H9 (cell line): Measurements from ENCODE around the gene DENND6B. TPM values are rescaled to one million over a fixed set of nuclear protein-coding genes. Genes with fewer than 3 reads are reported as not detected.
A peak's percentile ranks its signal among the peaks of the same experiment; 100 is the strongest.

Experiments
- DNase-seq: peaks from one replicate; pipeline ENCODE4 v3.0.0-alpha.2; 2017
- H2AFZ ChIP-seq: one replicate; pipeline ENCODE4 v1.6.1; 2013; ENCODE audit warnings: mild to moderate bottlenecking, low read length, control low read depth, moderate library complexity
- H2AK5ac ChIP-seq: 2 replicates; pipeline ENCODE4 v1.6.1; 2013; ENCODE audit warnings: low read length, control low read depth, mixed read lengths; ENCODE audit not compliant: insufficient read length
- H2BK120ac ChIP-seq: one replicate; pipeline ENCODE4 v1.6.1; 2013; ENCODE audit warnings: low read depth, mild to moderate bottlenecking, low read length, control low read depth, inconsistent platforms; ENCODE audit not compliant: poor library complexity, severe bottlenecking
- H2BK12ac ChIP-seq: 2 replicates; pipeline ENCODE4 v1.6.1; 2013; ENCODE audit warnings: low read length, control low read depth, mixed read lengths, low read depth; ENCODE audit not compliant: insufficient read length
- H2BK15ac ChIP-seq: 2 replicates; pipeline ENCODE4 v1.6.1; 2013; ENCODE audit warnings: low read depth, low read length, control low read depth
- H2BK20ac ChIP-seq: one replicate; pipeline ENCODE4 v1.6.1; 2013; ENCODE audit warnings: low read depth, mild to moderate bottlenecking, low read length, control low read depth, inconsistent platforms; ENCODE audit not compliant: poor library complexity, severe bottlenecking
- H2BK5ac ChIP-seq: 2 replicates; pipeline ENCODE4 v1.6.1; 2013; ENCODE audit warnings: low read length, control low read depth, mixed read lengths; ENCODE audit not compliant: insufficient read length
- H3K14ac ChIP-seq: 2 replicates; pipeline ENCODE4 v1.6.1; 2013; ENCODE audit warnings: low read length, control low read depth; ENCODE audit not compliant: insufficient read depth
- H3K18ac ChIP-seq: 2 replicates; pipeline ENCODE4 v1.6.1; 2013; ENCODE audit warnings: low read depth, mild to moderate bottlenecking, mixed read lengths, low read length, control low read depth; ENCODE audit not compliant: insufficient read length
- H3K23ac ChIP-seq: 2 replicates; pipeline ENCODE4 v1.6.1; 2013; ENCODE audit warnings: low read length, control low read depth, mixed read lengths, low read depth; ENCODE audit not compliant: insufficient read length
- H3K23me2 ChIP-seq: 2 replicates; pipeline ENCODE4 v1.6.1; 2013; ENCODE audit warnings: low read depth, mild to moderate bottlenecking, mixed read lengths, low read length, control low read depth; ENCODE audit not compliant: insufficient read length, poor library complexity, severe bottlenecking
- H3K27ac ChIP-seq: 2 replicates; pipeline ENCODE4 v1.5.1; 2013; ENCODE audit warnings: low read length, control low read depth, mixed read lengths, low read depth; ENCODE audit not compliant: insufficient read length
- H3K27me3 ChIP-seq: 2 replicates; pipeline ENCODE4 v1.6.1; 2013; ENCODE audit warnings: low read length, control low read depth, inconsistent platforms; ENCODE audit not compliant: insufficient read depth
- H3K4ac ChIP-seq: 2 replicates; pipeline ENCODE4 v1.6.1; 2013; ENCODE audit warnings: low read depth, mild to moderate bottlenecking, control low read depth, inconsistent platforms, low read length, moderate library complexity
- H3K4me1 ChIP-seq: 2 replicates; pipeline ENCODE4 v1.6.1; 2013; ENCODE audit warnings: low read length, control low read depth, inconsistent platforms; ENCODE audit not compliant: insufficient read depth
- H3K4me2 ChIP-seq: 2 replicates; pipeline ENCODE4 v1.6.1; 2013; ENCODE audit warnings: low read length, control low read depth, mixed read lengths; ENCODE audit not compliant: insufficient read length, insufficient read depth
- H3K56ac ChIP-seq: 2 replicates; pipeline ENCODE4 v1.6.1; 2013; ENCODE audit warnings: low read depth, mild to moderate bottlenecking, mixed read lengths, low read length, control low read depth; ENCODE audit not compliant: insufficient read length
- H3K79me1 ChIP-seq: 2 replicates; pipeline ENCODE4 v1.6.1; 2013; ENCODE audit warnings: low read depth, mild to moderate bottlenecking, moderate library complexity, low read length, control low read depth, inconsistent platforms; ENCODE audit not compliant: insufficient read depth, poor library complexity, severe bottlenecking
- H3K79me2 ChIP-seq: 2 replicates; pipeline ENCODE4 v1.6.1; 2013; ENCODE audit warnings: low read length, control low read depth, inconsistent platforms; ENCODE audit not compliant: insufficient read depth
- H3K9ac ChIP-seq: 2 replicates; pipeline ENCODE4 v1.6.1; 2013; ENCODE audit warnings: low read length, control low read depth, mixed read lengths; ENCODE audit not compliant: insufficient read length; ENCODE audit errors: extremely low read depth
- H3K9me3 ChIP-seq: one replicate; pipeline ENCODE4 v1.6.1; 2013; ENCODE audit warnings: low read depth, low read length, inconsistent platforms; ENCODE audit not compliant: control insufficient read depth
- H3T11ph ChIP-seq: one replicate; pipeline ENCODE4 v1.6.1; 2013; ENCODE audit warnings: mild to moderate bottlenecking, low read length, control low read depth, inconsistent platforms
- H4K20me1 ChIP-seq: one replicate; pipeline ENCODE4 v1.6.1; 2013; ENCODE audit not compliant: control insufficient read depth, insufficient read length, insufficient read depth
- H4K5ac ChIP-seq: 2 replicates; pipeline ENCODE4 v1.6.1; 2013; ENCODE audit warnings: low read depth, mild to moderate bottlenecking, mixed read lengths, low read length, control low read depth; ENCODE audit not compliant: insufficient read length
- H4K8ac ChIP-seq: replicated peaks from 2 replicates; pipeline ENCODE4 v1.6.1; 2013; ENCODE audit warnings: low read length, control low read depth, mixed read lengths, low read depth; ENCODE audit not compliant: insufficient read length
- H4K91ac ChIP-seq: 2 replicates; pipeline ENCODE4 v1.6.1; 2013; ENCODE audit warnings: low read depth, mild to moderate bottlenecking, moderate library complexity, mixed read lengths, low read length, control low read depth; ENCODE audit not compliant: insufficient read length
- H3K27ac Mint-ChIP-seq, 3 experiments: 2 replicates in 2 of 3; 3 replicates in 1 of 3; pipeline ENCODE4 v1.8.0; 2020 to 2021; ENCODE audit warnings: mixed read lengths in 3 of 3, mild to moderate bottlenecking in 1 of 3, moderate library complexity in 1 of 3
- H3K27me3 Mint-ChIP-seq: 2 replicates; pipeline ENCODE4 v1.8.0; 2021; ENCODE audit warnings: low read depth, mild to moderate bottlenecking, moderate library complexity, mixed read lengths
- H3K36me3 Mint-ChIP-seq, 3 experiments: 2 replicates in 2 of 3; 3 replicates in 1 of 3; pipeline ENCODE4 v1.8.0; 2020 to 2021; ENCODE audit warnings: low read depth in 3 of 3, mixed read lengths in 3 of 3; ENCODE audit not compliant: insufficient read depth in 1 of 3
- H3K4me1 Mint-ChIP-seq, 2 experiments: 2 replicates each; pipeline ENCODE4 v1.8.0; 2020; ENCODE audit warnings: mixed read lengths in 2 of 2
- H3K4me3 Mint-ChIP-seq, 2 experiments: 2 replicates in 1 of 2; 3 replicates in 1 of 2; pipeline ENCODE4 v1.8.0; 2020 to 2021; ENCODE audit warnings: mild to moderate bottlenecking in 2 of 2, mixed read lengths in 2 of 2, moderate library complexity in 1 of 2
- H3K9me3 Mint-ChIP-seq, 2 experiments: 2 replicates in 1 of 2; 3 replicates in 1 of 2; pipeline ENCODE4 v1.8.0; 2020; ENCODE audit warnings: mild to moderate bottlenecking in 2 of 2, mixed read lengths in 2 of 2, moderate library complexity in 1 of 2
- WGBS: extraction: QIAGEN DNeasy Blood & Tissue Kit; methylation state at CpG from one replicate; pipeline ENCODE4 v1.1.7; 2013; ENCODE audit warnings: missing lambda C conversion rate, low lambda C conversion rate, mixed read lengths; ENCODE audit not compliant: insufficient read length; ENCODE audit errors: extremely low coverage; 5-methylcytosine and 5-hydroxymethylcytosine counted together
- total RNA-seq: library from RNA; stranded (reverse); gene quantifications from 2 replicates; pipeline ENCODE4 v1.2.1, GENCODE V29; 2021
- TF ChIP-seq, protein P1 (sequence below): fragments of 200-600 bp; sonication (generic); conservative IDR thresholded peaks from 3 replicates; pipeline ENCODE4 v1.8.0; 2021; ENCODE audit warnings: antibody characterized with exemption, mild to moderate bottlenecking

The DENND6B gene
- total RNA-seq, 1 experiment from 2014 or later: 1.5 TPM

DNA sequence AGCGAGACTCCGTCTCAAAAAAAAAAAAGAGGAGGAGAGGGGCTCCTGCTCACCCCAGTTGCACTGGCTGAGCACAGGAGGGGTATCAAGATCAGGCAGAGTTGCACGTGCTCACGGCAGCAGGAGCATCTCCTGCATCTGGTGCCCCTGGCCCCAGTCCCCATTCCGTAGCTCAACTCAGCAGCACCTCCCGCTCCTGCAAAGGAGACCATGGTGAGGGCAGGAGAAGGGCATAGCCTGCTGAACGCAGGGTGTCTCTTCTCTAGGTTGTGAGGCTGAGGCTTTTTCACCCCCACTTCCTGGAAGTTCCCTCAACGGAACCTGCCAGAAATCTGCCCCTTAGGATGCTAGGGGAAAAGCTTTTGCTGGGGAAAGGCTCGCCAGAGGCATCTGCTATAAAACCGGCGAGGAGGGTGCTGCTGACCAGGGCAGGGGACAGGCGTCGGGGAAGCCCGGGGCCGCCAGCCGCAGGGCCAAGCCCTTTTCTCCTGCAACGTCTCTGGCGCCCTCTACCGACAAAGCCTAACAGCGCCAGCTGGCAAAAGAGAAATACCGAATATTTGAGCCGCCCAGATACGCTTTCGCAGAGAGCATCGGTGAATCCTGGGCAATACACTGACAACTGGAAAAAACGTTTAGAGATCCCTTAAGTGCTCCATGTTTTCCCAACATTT, 15.3 kb upstream of the DENND6B start:
- no peak overlapping the region for H3K9ac ChIP-seq

More for the DNA sequence above, 15.3 kb upstream of the DENND6B start:
- Histone ChIP-seq H3K4ac (no peak overlapping the region), H2BK20ac (no peak overlapping the region), H3K56ac (no peak overlapping the region), H2BK15ac (no peak overlapping the region), H4K8ac (no peak overlapping the region), H3K79me1 (no peaks in the 10 kb centered on the region), H4K5ac (no peak overlapping the region), H3K9me3 (no peaks in the 10 kb centered on the region), H2BK5ac (no peak overlapping the region), H3K18ac (no peak overlapping the region), H2AFZ (peak overlapping the region; percentile 82), H3K4me1 (no peaks in the 10 kb centered on the region), H3K27me3 (no peaks in the 10 kb centered on the region), H3K79me2 (no peaks in the 10 kb centered on the region), H4K20me1 (peaks cover 3% of the 10 kb centered on the region), H3K4me2 (peak overlapping the region; percentile 85), H2BK120ac (no peak overlapping the region), H3K23ac (no peak overlapping the region), H4K91ac (no peak overlapping the region), H3K23me2 (peaks cover 9% of the 10 kb centered on the region), H2BK12ac (no peak overlapping the region), H2AK5ac (no peak overlapping the region), H3K14ac (no peak overlapping the region), H3K27ac (no peak overlapping the region), H3T11ph (no peak overlapping the region)
- H3K4me1 Mint-ChIP-seq: 0 out of 4 replicates have a peak, but pooled peaks cover 0 to 4% of the 10 kb centered on the region in 2 experiments
- peak overlapping the region; percentile 65 to 82 for H3K4me3 Mint-ChIP-seq
- peaks cover 0 to 2% (median 0%) of the 10 kb centered on the region in 3 experiments; a peak in 1 of 7 replicates for H3K36me3 Mint-ChIP-seq
- H3K27me3 Mint-ChIP-seq: no peaks in the 10 kb centered on the region; the same call in none of the 2 replicates
- WGBS: no CpG with 5 or more reads among the region's 26 CpGs
- H3K27ac Mint-ChIP-seq: 0 out of 7 replicates have a peak overlapping the region, but pooled peaks of 1 of the 3 experiments have one; percentile 70
- DNase-seq: peak; percentile 92
- H3K9me3 Mint-ChIP-seq: no peaks in the 10 kb centered on the region
- TF ChIP-seq, protein P1, sequence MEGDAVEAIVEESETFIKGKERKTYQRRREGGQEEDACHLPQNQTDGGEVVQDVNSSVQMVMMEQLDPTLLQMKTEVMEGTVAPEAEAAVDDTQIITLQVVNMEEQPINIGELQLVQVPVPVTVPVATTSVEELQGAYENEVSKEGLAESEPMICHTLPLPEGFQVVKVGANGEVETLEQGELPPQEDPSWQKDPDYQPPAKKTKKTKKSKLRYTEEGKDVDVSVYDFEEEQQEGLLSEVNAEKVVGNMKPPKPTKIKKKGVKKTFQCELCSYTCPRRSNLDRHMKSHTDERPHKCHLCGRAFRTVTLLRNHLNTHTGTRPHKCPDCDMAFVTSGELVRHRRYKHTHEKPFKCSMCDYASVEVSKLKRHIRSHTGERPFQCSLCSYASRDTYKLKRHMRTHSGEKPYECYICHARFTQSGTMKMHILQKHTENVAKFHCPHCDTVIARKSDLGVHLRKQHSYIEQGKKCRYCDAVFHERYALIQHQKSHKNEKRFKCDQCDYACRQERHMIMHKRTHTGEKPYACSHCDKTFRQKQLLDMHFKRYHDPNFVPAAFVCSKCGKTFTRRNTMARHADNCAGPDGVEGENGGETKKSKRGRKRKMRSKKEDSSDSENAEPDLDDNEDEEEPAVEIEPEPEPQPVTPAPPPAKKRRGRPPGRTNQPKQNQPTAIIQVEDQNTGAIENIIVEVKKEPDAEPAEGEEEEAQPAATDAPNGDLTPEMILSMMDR: peak; percentile 98
